Measurements from ENCODE around the gene GARNL3. TPM values are rescaled to one million over a fixed set of nuclear protein-coding genes. Genes with fewer than 3 reads are reported as not detected.
A peak's percentile ranks its signal among the peaks of the same experiment; 100 is the strongest.

The GARNL3 gene
- total RNA-seq, 2 experiments from 2014 or later = 3.8 to 4.2 TPM

DNA sequence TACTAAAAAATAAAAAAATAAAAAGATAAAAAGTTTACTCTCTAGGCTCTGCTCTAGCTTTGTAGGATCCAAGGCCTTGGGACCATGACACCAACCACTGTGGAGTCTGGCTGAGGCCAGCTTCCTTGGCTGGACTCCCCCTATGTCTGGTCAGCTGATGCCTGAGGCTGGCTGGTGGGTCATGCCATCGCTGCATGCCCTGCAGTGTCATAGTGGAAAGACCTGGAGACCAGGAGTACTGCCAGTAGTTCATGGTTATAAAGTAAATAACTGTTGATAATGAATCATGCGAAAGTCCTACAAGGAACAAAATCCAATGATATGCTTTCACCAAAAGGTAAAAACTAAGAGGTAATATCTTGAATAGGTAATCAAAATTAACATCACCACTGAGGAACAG, 43.2 kb downstream of the GARNL3 start:
- no peaks in the 10 kb centered on the region for H3K4me1 Mint-ChIP-seq (ENCODE audit: low read depth)
- CTCF ChIA-PET = no interaction called here
- peaks cover 24% of the 10 kb centered on the region for H3K27me3 Mint-ChIP-seq
- no peaks in the 10 kb centered on the region for H3K9me3 Mint-ChIP-seq
- intact Hi-C loops (cut with micrococcal nuclease) = no loop called here
- no peak for DNase-seq
- TF ChIP-seq, protein P1, sequence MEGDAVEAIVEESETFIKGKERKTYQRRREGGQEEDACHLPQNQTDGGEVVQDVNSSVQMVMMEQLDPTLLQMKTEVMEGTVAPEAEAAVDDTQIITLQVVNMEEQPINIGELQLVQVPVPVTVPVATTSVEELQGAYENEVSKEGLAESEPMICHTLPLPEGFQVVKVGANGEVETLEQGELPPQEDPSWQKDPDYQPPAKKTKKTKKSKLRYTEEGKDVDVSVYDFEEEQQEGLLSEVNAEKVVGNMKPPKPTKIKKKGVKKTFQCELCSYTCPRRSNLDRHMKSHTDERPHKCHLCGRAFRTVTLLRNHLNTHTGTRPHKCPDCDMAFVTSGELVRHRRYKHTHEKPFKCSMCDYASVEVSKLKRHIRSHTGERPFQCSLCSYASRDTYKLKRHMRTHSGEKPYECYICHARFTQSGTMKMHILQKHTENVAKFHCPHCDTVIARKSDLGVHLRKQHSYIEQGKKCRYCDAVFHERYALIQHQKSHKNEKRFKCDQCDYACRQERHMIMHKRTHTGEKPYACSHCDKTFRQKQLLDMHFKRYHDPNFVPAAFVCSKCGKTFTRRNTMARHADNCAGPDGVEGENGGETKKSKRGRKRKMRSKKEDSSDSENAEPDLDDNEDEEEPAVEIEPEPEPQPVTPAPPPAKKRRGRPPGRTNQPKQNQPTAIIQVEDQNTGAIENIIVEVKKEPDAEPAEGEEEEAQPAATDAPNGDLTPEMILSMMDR (IDR thresholded peaks at IDR 0.05) = no peak
- no peak overlapping the region for H3K27ac Mint-ChIP-seq
- no peak overlapping the region for H3K4me3 Mint-ChIP-seq
- ATAC-seq = no peak
- no peaks in the 10 kb centered on the region for H3K36me3 Mint-ChIP-seq (ENCODE audit: low read depth)
- POLR2A ChIA-PET = no interaction called here

DNA sequence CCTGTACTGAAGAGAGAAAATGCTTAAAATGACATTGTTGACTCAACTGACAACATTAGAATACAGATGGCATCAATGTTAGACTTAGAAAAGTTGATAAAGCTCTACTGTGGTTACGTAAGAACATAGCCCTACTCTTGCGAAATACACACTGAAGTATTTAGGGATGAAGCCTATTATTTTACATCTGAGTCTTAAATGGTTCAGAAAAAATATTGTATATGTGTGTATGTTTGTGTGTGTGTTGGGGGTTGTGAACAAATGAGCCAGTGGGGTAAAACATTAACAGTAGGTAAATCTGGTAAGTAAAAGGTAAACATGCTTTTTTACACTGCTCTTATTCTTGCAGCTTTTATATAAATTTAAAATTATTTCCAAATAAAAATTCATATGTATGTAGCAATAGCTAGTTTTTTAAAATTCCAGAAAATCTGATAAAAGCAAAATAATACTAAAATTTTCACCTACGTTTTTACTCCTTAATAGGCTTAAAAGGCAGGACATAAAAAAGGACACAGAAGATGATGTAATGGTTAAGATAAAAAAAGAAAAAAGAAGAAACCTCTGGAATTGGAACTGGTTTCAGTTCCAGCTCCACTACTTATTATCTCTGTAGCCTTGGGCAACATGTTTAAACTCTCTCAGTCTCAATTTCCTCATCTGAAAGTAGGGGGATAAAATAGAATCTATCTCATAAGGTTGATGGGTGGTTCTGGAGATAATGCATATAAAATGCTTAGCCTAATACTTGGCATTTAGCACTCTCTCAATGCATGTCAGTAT, 44.3 kb downstream of the GARNL3 start:
- Mint-ChIP-seq H3K4me3 (no peak overlapping the region), H3K27ac (no peak overlapping the region), H3K9me3 (no peaks in the 10 kb centered on the region), H3K36me3 (ENCODE audit: low read depth) (no peaks in the 10 kb centered on the region), H3K4me1 (ENCODE audit: low read depth) (no peaks in the 10 kb centered on the region), H3K27me3 (peaks cover 23% of the 10 kb centered on the region)
- no peak for ATAC-seq
- CTCF ChIA-PET = interaction anchor here (1.4 to 1.7 kb wide), 2 partner anchors 17 to 146 kb away, joined by 4 to 6 read pairs; no protein-coding TSS in a partner anchor
- DNase-seq = no peak
- TF ChIP-seq, protein P1 (IDR thresholded peaks at IDR 0.05) = no peak
- POLR2A ChIA-PET = interaction anchor here (0.8 kb wide), 1 partner anchor 10 kb away, joined by 3 read pairs; no protein-coding TSS in a partner anchor
- intact Hi-C loops (cut with micrococcal nuclease) = no loop called here

DNA sequence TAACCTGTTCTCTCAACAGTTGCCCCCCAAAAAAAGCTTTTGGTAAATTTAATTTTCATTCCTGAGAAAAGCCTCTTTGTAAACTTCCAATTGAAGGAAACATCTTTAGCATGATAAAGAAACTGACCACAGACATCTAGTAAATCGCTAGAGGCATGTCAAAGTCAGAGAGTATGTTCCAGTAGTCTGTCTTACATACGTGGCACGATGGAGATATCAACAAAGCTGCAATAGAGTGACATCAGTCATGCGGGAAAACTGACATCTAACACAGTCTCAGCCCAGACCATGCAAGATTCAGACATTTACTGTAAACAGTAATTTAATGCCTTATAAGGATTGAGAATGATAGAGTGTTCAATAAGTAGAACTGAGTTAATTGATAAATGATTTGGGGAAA, 45.1 kb downstream of the GARNL3 start:
- no peaks in the 10 kb centered on the region for H3K36me3 Mint-ChIP-seq (ENCODE audit: low read depth)
- H3K4me1 Mint-ChIP-seq (ENCODE audit: low read depth) = no peaks in the 10 kb centered on the region
- peaks cover 23% of the 10 kb centered on the region for H3K27me3 Mint-ChIP-seq
- H3K4me3 Mint-ChIP-seq = no peak overlapping the region
- DNase-seq = no peak
- intact Hi-C loops (cut with micrococcal nuclease) = no loop called here
- H3K27ac Mint-ChIP-seq = no peak overlapping the region
- ChIA-PET CTCF (interaction anchor here (1.7 kb wide), 1 partner anchor 145 kb away, joined by 6 read pairs; no protein-coding TSS in a partner anchor), POLR2A (interaction anchor here (0.6 kb wide), 1 partner anchor 490 kb away, joined by 3 read pairs; no protein-coding TSS in a partner anchor)
- no peaks in the 10 kb centered on the region for H3K9me3 Mint-ChIP-seq
- ATAC-seq = no peak
- TF ChIP-seq, protein P1 (IDR thresholded peaks at IDR 0.05) = no peak

DNA sequence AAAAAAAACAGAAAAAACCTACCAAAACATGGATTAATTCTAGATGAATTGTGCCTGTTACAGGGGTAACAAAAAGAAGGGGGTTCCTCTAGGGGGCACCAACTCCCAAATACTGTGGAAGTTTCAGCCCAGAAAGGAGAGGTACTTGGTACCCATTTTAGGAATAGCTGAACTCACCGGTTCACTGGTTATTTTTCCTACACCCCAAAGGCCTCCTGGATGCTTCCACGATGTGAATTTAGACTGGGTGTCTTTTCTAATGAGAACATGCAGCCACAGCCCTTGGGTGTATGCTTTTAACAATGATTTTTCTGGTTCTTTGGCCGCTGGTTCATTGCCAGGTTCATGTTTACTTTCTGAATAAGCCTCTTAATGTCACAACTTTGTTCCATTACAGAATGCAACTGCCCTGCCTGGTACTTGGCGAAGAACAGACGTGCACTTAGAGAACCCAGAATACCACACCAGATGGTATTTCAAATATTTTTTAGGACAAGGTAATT, 46.7 kb downstream of the GARNL3 start:
- POLR2A ChIA-PET = interaction anchor here (0.6 to 1.0 kb wide), 2 partner anchors 21 to 140 kb away, joined by 3 read pairs; partner anchors contain the start of genes LRSAM1 and RPL12

More for the DNA sequence above, 46.7 kb downstream of the GARNL3 start:
- DNase-seq (peak; percentile 59), ATAC-seq (peak; percentile 62)
- intact Hi-C loops (cut with micrococcal nuclease) = no loop called here
- H3K4me3 Mint-ChIP-seq = no peak overlapping the region
- TF ChIP-seq, protein P1 (IDR thresholded peaks at IDR 0.05) = peak; percentile 61
- no peaks in the 10 kb centered on the region for H3K4me1 Mint-ChIP-seq (ENCODE audit: low read depth)
- H3K27ac Mint-ChIP-seq = no peak overlapping the region
- CTCF ChIA-PET = interaction anchor here (1.0 to 1.6 kb wide), 8 partner anchors 8 to 144 kb away, joined by 3 to 10 read pairs (median 4); partner anchors contain the start of genes GARNL3, SLC2A8 and ZNF79
- no peaks in the 10 kb centered on the region for H3K36me3 Mint-ChIP-seq (ENCODE audit: low read depth)
- no peaks in the 10 kb centered on the region for H3K9me3 Mint-ChIP-seq
- peaks cover 24% of the 10 kb centered on the region for H3K27me3 Mint-ChIP-seq
